ENCODE measurements around the gene PTBP1.
"Not testable (repeated sequence)": the region's sequence is repeated elsewhere in the genome, so short reads cannot be mapped to it uniquely, and the experiment has no call there.

Gene PTBP1

DNA sequence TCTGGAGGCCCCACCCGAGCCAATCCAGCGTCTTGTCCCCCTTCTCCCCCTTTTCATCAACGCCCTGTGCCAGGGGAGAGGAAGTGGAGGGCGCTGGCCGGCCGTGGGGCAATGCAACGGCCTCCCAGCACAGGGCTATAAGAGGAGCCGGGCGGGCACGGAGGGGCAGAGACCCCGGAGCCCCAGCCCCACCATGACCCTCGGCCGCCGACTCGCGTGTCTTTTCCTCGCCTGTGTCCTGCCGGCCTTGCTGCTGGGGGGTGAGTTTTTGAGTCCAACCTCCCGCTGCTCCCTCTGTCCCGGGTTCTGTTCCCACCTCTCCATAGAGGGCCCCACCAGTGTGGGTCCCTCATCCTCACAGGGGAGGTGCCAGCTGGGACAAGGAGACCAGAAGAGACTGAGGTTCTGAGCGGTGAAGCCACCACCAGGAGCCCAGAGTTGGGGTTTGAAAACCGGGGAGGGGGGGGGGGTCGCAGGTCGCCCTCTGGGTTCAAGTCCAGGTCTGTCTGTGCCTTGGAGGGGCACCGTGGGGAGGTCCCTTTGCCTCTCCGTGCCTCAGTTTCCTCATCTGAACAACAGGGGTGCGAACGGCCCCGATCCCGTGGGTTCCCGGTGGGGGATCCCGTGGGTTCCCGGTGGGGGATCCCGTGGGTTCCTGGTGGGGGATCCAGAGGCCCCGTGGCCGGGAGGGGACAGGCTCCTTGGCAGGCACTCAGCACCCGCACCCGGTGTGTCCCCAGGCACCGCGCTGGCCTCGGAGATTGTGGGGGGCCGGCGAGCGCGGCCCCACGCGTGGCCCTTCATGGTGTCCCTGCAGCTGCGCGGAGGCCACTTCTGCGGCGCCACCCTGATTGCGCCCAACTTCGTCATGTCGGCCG lies 55.1 kb downstream of the PTBP1 start, which contains the start of gene ELANE:
Gene ELANE (plus strand): TSS at position 168 of the 878 bp plus-strand sequence. CDS start 26 bp downstream, at position 194.
- DNase-seq (ENCODE audit: low read depth): no peak
- TF ChIP-seq CTCF (IDR thresholded peaks at IDR 0.05; ENCODE audit: low read depth, low read length) (no peak), MYC (IDR thresholded peaks at IDR 0.05; ENCODE audit: low read depth, low read length) (no peak), MAX (IDR thresholded peaks at IDR 0.05; ENCODE audit: low read depth, low read length) (no peak), POLR2A (IDR thresholded peaks at IDR 0.05; ENCODE audit: extremely low read depth, insufficient read length) (no peak)
- no peak within 1 kb of the TSS for H3K4me3 ChIP-seq (ENCODE audit: low read depth, low read length)

- no peak for DNase-seq (ENCODE audit: low read depth)
- no peak for TF ChIP-seq MYC (IDR thresholded peaks at IDR 0.05; ENCODE audit: low read depth, low read length)
- TF ChIP-seq CTCF (IDR thresholded peaks at IDR 0.05; ENCODE audit: low read depth, low read length): no peak
- no peak for TF ChIP-seq MAX (IDR thresholded peaks at IDR 0.05; ENCODE audit: low read depth, low read length)
- no peak for TF ChIP-seq POLR2A (IDR thresholded peaks at IDR 0.05; ENCODE audit: extremely low read depth, insufficient read length)
- no peak overlapping the region for H3K4me3 ChIP-seq (ENCODE audit: low read depth, low read length)
Observed at GRCh38 chr19:853014-853585, 55.8 kb downstream of the PTBP1 start.

GRCh38 chr19:853614-854220 lies 56.5 kb downstream of the PTBP1 start:
- not testable (repeated sequence) for H3K4me3 ChIP-seq (ENCODE audit: low read depth, low read length); DNase-seq (ENCODE audit: low read depth)

DNA sequence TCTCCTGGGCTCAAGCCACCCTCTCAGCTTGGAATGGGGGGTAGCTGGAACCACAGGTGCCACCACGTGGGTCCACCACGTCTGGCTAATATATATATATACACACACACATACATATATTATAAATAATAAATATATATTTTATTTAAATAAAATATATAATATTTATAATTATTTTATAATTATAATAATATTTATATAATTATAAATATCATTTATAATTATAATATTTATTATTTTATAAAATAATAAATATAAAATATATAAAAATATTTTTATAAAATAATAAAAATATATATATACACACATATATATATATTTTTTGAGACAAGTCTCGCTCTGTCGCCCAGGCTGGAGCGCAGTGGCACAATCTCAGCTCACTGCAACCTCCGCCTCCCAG lies 57.3 kb downstream of the PTBP1 start:
- H3K4me3 ChIP-seq (ENCODE audit: low read depth, low read length): no peak overlapping the region
- DNase-seq (ENCODE audit: low read depth): no peak
- TF ChIP-seq POLR2A (IDR thresholded peaks at IDR 0.05; ENCODE audit: extremely low read depth, insufficient read length) (no peak), MYC (IDR thresholded peaks at IDR 0.05; ENCODE audit: low read depth, low read length) (no peak), CTCF (IDR thresholded peaks at IDR 0.05; ENCODE audit: low read depth, low read length) (no peak), MAX (IDR thresholded peaks at IDR 0.05; ENCODE audit: low read depth, low read length) (no peak)

- no peak overlapping the region for H3K4me3 ChIP-seq (ENCODE audit: low read depth, low read length)
Observed at GRCh38 chr19:855142-855541, 57.9 kb downstream of the PTBP1 start.

More at GRCh38 chr19:855142-855541, 57.9 kb downstream of the PTBP1 start:
- no peak for TF ChIP-seq CTCF (IDR thresholded peaks at IDR 0.05; ENCODE audit: low read depth, low read length)
- TF ChIP-seq MYC (IDR thresholded peaks at IDR 0.05; ENCODE audit: low read depth, low read length): no peak
- no peak for TF ChIP-seq POLR2A (IDR thresholded peaks at IDR 0.05; ENCODE audit: extremely low read depth, insufficient read length)
- no peak for DNase-seq (ENCODE audit: low read depth)
